DMS 273 treated with DMSO at 0.1 percent for 48 hours (cell line): ENCODE results near the gene INSR.
"Not testable (repeated sequence)": the region's sequence is repeated elsewhere in the genome, so short reads cannot be mapped to it uniquely, and the experiment has no call there.

Source experiments
- DNase-seq: peaks from one replicate; lab custom pipeline; 2025; lab: John Stamatoyannopoulos, UW

Gene INSR

DNA sequence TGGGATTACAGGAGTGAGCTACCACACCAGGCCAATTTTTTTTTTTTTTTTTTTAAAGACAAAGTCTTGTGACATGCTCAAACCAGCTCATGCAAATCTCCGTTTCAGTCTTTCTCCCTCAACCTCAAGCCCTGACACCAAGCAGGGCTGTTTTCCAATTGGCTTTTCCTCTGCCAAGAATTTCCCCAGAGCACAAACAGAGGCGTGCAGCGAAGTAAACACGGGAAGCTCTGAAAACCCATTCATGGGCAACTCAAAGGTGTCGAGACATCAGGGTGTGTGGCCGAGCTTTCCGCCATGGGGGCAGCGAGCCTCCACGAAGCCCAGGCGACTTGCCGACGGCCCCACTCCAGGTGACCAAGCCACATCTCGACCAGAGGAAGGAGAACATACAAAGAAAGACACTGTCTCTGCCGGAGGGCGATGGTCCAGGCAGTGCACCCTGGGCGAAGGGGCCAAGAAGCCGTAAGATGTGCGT, 70.0 kb downstream of the INSR start:
- no peak for DNase-seq

- DNase-seq: no peak
Measured at GRCh38 chr19:7223429-7223828, 70.8 kb downstream of the INSR start.

- DNase-seq: no peak
Measured at GRCh38 chr19:7219056-7219455, 75.2 kb downstream of the INSR start.

GRCh38 chr19:7217861-7218260, 76.4 kb downstream of the INSR start:
- no peak for DNase-seq

DNA sequence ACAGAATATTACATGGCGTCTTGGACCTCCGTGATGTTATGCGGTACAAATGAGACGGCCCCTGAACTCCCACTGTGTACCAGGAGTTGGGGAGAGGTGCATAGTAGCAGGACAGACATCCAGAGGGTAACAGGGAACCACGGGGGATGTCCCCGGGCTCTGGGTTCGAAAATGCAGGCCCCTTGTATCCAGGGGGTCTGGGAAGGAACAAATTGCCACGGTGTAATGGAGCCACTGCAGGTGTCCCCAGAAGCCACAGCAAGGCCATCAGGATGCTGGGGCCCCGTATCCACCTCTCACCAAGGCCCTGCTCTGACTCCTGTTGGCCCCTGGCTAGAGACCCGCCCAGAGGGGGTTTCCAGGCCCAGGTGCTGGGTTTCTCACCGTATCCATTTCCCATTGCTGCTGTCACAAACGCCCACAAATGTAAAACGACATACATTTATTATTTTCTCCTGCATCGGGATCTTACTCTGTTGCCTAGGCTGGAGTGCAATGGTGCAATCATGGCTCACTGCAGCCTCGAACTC, 77.8 kb downstream of the INSR start:
- no peak for DNase-seq

DNA sequence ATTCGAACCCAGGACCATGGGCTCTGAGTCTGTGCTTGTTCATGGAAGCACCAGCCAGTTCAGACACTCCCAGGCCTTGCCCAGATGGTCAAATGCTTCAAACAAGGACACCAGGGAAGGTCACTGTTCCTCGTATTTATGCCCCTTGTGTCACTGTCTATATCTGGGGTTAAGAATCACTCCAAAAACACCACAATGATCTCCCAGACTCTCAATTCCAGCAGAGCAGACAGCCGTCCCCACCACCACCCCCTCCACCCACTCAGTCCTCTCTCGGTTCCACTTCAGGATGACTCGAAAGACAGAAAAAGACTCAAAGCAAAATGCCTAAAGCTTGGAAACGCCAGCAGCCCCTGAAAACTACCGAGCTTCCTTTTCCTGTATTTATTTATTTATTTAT, 79.0 kb downstream of the INSR start:
- no peak for DNase-seq

DNA sequence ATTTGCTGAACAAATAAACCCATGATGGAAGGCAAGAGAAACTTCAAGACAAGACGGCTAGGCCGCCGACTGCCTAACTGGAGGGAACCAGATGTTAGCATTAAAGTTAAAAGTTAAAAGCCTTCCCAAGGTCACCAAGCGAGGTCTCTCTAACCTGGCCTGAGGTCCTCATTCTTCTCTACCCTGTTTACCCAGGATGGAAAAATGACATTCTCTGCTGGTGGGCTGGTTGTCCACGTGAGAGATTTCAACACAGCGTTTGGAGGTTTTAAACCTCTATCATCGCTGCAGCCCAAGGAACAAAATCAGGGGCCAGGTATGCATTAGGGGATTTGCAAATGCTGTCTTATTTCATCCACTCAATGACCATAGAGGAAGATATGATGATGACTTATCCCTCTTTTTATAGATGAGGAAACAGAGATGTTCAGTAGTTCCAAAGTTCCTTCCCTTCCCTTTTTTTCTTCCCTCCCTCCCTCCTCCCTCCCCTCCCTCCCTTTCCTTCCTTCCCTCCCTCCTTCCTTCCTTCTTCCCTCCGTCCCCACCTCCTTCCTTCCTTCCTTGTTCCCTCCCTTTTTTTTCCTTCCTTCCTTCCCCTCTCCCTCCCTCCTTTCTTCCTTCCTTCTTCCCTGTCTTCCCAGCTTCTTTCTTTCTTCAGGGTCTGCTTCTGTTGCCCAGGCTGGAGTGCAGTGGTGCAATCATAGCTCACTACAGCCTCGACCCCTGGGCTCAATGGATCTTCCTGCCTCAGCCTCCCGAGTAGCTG, 79.7 kb downstream of the INSR start:
- DNase-seq: no peak

DNA sequence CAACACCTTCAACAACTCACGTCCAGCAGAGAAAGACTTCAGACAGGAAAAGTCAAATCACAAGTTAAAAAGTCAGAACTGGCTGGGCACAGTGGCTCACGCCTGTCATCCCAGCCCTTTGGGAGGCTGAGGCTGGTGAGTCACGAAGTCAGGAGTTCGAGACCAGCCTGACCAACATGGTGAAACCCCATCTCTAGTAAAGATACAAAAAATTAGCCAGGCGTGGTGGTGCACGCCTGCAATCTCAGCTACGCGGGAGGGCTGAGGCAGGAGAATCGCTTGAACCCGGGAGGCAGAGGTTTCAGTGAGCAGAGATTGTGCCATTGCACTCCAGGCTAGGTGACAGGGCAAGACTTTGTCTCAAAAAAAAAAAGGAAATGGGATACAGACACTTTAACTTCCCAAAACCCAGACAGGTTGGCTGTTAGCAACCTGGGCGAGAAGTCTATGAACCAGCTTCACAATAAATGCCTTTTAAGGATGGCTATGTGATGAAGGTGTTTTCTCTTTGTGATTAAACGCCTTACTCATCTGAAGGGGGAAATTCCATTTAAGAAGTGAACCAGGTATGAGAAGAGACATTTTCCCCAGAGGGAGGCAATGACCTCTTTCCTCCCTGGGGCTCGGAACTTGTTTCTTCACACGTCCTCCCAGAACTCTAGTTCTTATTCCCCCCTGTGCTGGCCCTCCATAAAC, 80.4 kb downstream of the INSR start:
- DNase-seq: no peak

DNA sequence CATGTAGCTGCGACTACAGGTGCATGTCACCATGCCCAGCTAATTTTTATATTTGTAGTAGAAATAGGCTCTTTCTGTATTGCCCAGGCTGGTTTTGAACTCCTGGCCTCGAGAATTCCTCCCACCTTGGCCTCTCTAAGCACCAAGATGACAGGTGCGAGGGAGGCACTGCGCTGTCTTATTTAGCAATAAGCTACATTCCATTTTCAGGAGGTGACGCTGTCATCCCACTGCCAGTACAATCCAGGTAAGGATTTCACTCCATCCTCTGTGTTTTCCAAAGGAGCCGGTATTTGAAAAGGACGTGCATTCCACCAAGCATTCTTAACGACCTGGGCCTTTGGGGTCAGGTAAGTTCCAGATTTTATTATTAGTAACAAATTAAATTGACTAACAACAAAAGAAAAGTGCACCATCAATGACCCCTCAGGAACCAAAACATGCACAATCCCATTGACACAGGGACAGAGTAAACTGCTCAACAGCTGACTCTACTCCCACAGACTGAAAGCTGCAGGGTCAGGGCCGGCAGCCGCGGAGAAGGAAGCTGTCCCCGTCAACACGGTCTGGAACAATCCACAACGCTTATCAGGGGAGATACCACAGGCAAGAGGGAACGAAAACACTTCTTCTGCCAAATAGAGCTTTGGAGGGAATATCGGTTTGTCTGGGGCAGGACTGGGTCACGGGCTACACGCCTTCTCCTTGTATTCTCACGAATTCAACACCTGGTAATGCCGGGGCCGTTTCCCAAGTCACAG, 82.8 kb downstream of the INSR start:
- no peak for DNase-seq

- DNase-seq: no peak
Measured at GRCh38 chr19:7210359-7210758, 83.9 kb downstream of the INSR start.

- not testable (repeated sequence) for DNase-seq
Measured at GRCh38 chr19:7209597-7210325, 84.5 kb downstream of the INSR start.

DNA sequence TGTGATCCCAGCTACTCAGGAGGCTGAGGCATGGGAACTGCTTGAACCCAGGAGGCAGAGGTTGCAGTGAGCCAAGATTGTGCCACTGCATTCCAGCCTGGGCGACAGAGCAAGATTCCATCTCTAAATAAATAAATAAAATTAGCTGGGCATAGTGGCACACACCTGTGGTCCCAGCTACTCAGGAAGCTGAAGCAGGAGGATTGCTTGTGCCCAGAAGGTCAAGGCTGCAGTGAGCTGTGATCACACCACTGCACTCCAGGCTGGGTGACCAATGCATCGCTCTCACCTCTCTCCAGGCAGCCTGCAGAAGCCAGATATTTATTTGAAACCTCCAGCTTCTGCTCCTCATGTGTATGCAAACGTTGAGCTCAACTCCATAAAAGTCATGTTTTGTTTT, 85.2 kb downstream of the INSR start:
- not testable (repeated sequence) for DNase-seq

DNA sequence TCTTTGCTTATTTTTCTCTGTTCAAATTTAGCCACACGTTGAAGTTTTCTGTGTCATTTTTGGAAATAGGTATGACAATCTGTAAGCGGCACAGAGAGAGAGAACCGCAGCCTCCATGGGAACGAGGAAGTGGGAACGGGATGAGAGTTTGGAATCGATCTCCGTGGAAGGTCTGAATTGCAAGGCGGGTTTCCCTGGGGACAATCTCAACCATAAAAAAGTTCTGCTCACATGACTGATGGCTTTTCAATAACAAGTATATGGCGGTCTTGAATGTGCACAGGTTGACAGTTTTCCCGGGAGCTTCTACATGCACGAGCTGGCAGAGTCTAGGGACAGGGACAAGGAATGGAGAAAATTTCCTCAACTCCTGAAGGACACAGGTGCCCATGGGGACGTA, 90.9 kb downstream of the INSR start:
- DNase-seq: no peak

- no peak for DNase-seq
Measured at GRCh38 chr19:7202888-7203287, 91.3 kb downstream of the INSR start.

- DNase-seq: no peak
Measured at GRCh38 chr19:7200736-7201135, 93.5 kb downstream of the INSR start.

- DNase-seq: no peak
Measured at GRCh38 chr19:7199613-7200533, 94.3 kb downstream of the INSR start.

- peak; percentile 65 for DNase-seq
Measured at GRCh38 chr19:7197760-7198696, 96.2 kb downstream of the INSR start.

DNA sequence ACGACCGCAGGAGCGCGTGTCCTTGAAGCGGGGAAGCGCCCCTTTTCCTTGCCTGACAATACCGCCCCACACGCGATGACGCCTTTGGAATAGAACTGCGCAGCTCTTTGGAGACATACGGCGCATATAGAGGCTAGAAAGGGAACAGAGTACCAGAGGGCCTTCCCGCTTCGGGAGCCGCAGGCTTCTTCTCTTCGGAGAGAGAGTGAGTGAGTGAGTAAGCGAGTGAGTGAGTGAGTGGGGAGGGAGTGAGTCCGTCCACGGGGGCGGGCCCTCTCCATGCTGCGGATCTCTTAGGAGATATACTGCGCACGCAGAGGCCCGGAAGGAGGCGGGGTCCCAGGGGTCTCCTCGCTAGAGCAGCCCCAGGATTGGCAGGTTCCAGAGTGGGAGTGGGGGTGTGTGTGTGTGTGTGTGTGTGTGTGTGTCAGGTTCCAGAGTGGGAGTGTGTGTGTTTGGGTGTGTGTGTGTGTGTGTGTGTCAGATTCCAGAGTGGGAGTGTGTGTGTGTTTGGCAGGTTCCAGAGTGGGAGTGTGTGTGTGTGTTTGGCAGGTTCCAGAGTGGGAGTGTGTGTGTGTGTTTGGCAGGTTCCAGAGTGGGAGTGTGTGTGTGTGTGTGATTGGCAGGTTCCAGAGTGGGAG, 97.0 kb downstream of the INSR start:
- DNase-seq: no peak

DNA sequence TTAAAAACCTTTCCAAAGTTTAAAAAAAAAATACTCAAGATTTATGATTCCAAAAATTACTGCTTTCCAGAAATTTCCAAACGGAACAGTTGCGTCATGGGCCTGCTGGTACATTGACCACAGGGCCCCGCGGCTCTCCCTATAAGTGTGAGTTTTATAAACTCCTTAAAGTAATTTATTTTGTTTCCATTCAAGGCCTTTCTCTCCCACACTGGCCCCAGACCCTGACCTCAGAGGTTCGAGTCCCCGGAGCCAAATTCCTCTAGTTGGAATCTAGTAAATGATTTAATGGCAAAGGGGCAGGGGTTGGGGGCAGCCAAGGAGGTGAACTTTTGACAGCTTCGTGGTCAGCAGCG, 97.5 kb downstream of the INSR start:
- no peak for DNase-seq
